OCI-LY7 (cell line): ENCODE data around the gene ABCD3. TPM values are rescaled to one million over a fixed set of nuclear protein-coding genes. Genes with fewer than 3 reads are reported as not detected.

Experiments
- BruUV-seq: library from RNA; stranded (reverse); fragments of 400-500 nt; replicated peaks from 2 replicates; lab custom pipeline; 2021; lab: Mats Ljungman, UMichigan
- CTCF ChIA-PET: fragments of 300-600 bp; sonication (Branson Sonifier 250); formaldehyde crosslinking; loops from one replicate; lab custom pipeline; 2022; ENCODE audit warnings: antibody characterized with exemption; ENCODE audit not compliant: unreplicated experiment; lab: Charles Lee
- POLR2A ChIA-PET: fragments of 300-600 bp; sonication (Branson Sonifier 250); formaldehyde crosslinking; loops from one replicate; lab custom pipeline; 2022; ENCODE audit warnings: antibody characterized with exemption; lab: Charles Lee
- DNase-seq: peaks from one replicate; pipeline ENCODE4 v3.0.0-alpha.2; 2015; ENCODE audit warnings: low spot score
- H2AFZ ChIP-seq: fragments of 200-600 bp; sonication (generic), shearing (Covaris generic); 2 replicates; pipeline ENCODE4 v1.6.1; 2014; ENCODE audit warnings: mild to moderate bottlenecking, antibody characterized with exemption, low read length, moderate library complexity
- H3K27ac ChIP-seq: fragments of 200-600 bp; sonication (generic); 2 replicates; pipeline ENCODE4 v1.5.1; 2014; ENCODE audit warnings: mixed run types, low read depth, mild to moderate bottlenecking, moderate library complexity, low read length, inconsistent platforms; ENCODE audit not compliant: poor library complexity, severe bottlenecking
- H3K36me3 ChIP-seq: fragments of 200-600 bp; sonication (generic); 2 replicates; pipeline ENCODE4 v1.6.1; 2014; ENCODE audit warnings: mild to moderate bottlenecking, antibody characterized with exemption, low read length, moderate library complexity, mixed read lengths; ENCODE audit not compliant: insufficient read depth
- H3K4me1 ChIP-seq: fragments of 200-600 bp; sonication (generic); 2 replicates; pipeline ENCODE4 v1.5.1; 2014; ENCODE audit warnings: mild to moderate bottlenecking, low read length; ENCODE audit not compliant: insufficient read depth, poor library complexity, severe bottlenecking
- H3K4me2 ChIP-seq: fragments of 200-600 bp; sonication (generic); 2 replicates; pipeline ENCODE4 v1.6.1; 2014; ENCODE audit warnings: mild to moderate bottlenecking, low read length
- H3K4me3 ChIP-seq: fragments of 200-600 bp; sonication (generic); 2 replicates; pipeline ENCODE4 v1.5.1; 2014; ENCODE audit warnings: mild to moderate bottlenecking, low read depth, low read length; ENCODE audit not compliant: poor library complexity, severe bottlenecking
- H3K79me2 ChIP-seq: fragments of 200-600 bp; sonication (generic); 2 replicates; pipeline ENCODE4 v1.6.1; 2016; ENCODE audit warnings: low read depth, mild to moderate bottlenecking, low read length, moderate library complexity, mixed read lengths; ENCODE audit not compliant: insufficient read depth
- H3K9me2 ChIP-seq: fragments of 200-600 bp; sonication (generic); 2 replicates; pipeline ENCODE4 v1.6.1; 2016; ENCODE audit warnings: mild to moderate bottlenecking, low read length, mixed read lengths; ENCODE audit not compliant: insufficient read depth
- H3K9me3 ChIP-seq: fragments of 200-600 bp; sonication (generic); 2 replicates; pipeline ENCODE4 v1.6.1; 2014; ENCODE audit warnings: mild to moderate bottlenecking, mixed run types, low read length, mixed read lengths
- H4K20me1 ChIP-seq: fragments of 200-600 bp; sonication (generic); 2 replicates; pipeline ENCODE4 v1.6.1; 2014; ENCODE audit warnings: mild to moderate bottlenecking, antibody characterized with exemption, low read length, moderate library complexity, mixed read lengths; ENCODE audit not compliant: insufficient read depth
- CTCF ChIP-seq: fragments of 200-600 bp; sonication (generic); conservative IDR thresholded peaks from 2 replicates; pipeline ENCODE4 v1.5.1; 2014; ENCODE audit warnings: mild to moderate bottlenecking, antibody characterized with exemption, low read length, moderate library complexity, mixed read lengths
- EZH2phosphoT487 ChIP-seq: fragments of 200-600 bp; sonication (generic); IDR thresholded peaks from 2 replicates; pipeline ENCODE4 v1.6.1; 2018; ENCODE audit warnings: low read depth, borderline replicate concordance, mild to moderate bottlenecking, mixed run types, antibody characterized with exemption, low read length, moderate library complexity, mixed read lengths
- intact Hi-C: fragments of 100-400 bp; cut with micrococcal nuclease; formaldehyde crosslinking; loops from one replicate; pipeline ENCODE4 v1.10.0; 2022; ENCODE audit not compliant: unreplicated experiment
- total RNA-seq, 2 experiments: library from RNA; depleted of rRNA in 1 of 2; stranded (reverse); fragments of >200 nt in 1 of 2; shearing (Covaris generic) in 1 of 2; gene quantifications; 2 replicates each; pipeline ENCODE4 v1.2.3, GENCODE V29; 2014 to 2022

ABCD3 gene
- total RNA-seq, 2 experiments from 2014 or later, result 18.3 to 33.8 TPM

GRCh38 chr1:94541246-94542087 lies 123.3 kb downstream of the ABCD3 start, which contains the start of gene F3:
TSS of gene F3 (minus strand) at chr1:94541759. CDS start at chr1:94541636, 123 bp downstream.
- no TSS peak for BruUV-seq
- H3K79me2 ChIP-seq, result no peaks in the 10 kb centered on the region
- H3K27ac ChIP-seq, result no peak within 1 kb of the TSS
- H3K4me3 ChIP-seq, result no peak within 1 kb of the TSS
- H3K9me3 ChIP-seq, result no peaks in the 10 kb centered on the region
- no peak for DNase-seq
- POLR2A ChIA-PET, result no interaction called here
- H2AFZ ChIP-seq, result no peak within 1 kb of the TSS
- H3K36me3 ChIP-seq, result no peaks in the 10 kb centered on the region
- no peaks in the 10 kb centered on the region for H3K9me2 ChIP-seq
- H4K20me1 ChIP-seq, result no peaks in the 10 kb centered on the region
- no peaks in the 10 kb centered on the region for H3K4me1 ChIP-seq
- TF ChIP-seq CTCF (no peak), EZH2phosphoT487 (no peak)
- no peak within 1 kb of the TSS for H3K4me2 ChIP-seq
- intact Hi-C loops, result no loop called here
- CTCF ChIA-PET, result no interaction called here

GRCh38 chr1:94542088-94542870 lies 124.1 kb downstream of the ABCD3 start:
- ChIA-PET POLR2A (no interaction called here), CTCF (no interaction called here)
- TF ChIP-seq CTCF (no peak), EZH2phosphoT487 (no peak)
- Histone ChIP-seq H4K20me1 (no peaks in the 10 kb centered on the region), H3K9me3 (no peaks in the 10 kb centered on the region), H3K4me2 (no peak overlapping the region), H3K4me3 (no peak overlapping the region), H3K36me3 (no peaks in the 10 kb centered on the region), H2AFZ (no peak overlapping the region), H3K27ac (no peak overlapping the region), H3K79me2 (no peaks in the 10 kb centered on the region), H3K9me2 (no peaks in the 10 kb centered on the region), H3K4me1 (no peaks in the 10 kb centered on the region)
- no peak for DNase-seq
- intact Hi-C loops, result no loop called here
- BruUV-seq, result no TSS peak
